OCI-LY7 (cell line): ENCODE measurements around the gene FASTKD1.
"Not testable (repeated sequence)": the region's sequence is repeated elsewhere in the genome, so short reads cannot be mapped to it uniquely, and the experiment has no call there.

Experiments used
- CTCF ChIP-seq: fragments of 200-600 bp; sonication (generic); conservative IDR thresholded peaks from 2 replicates; pipeline ENCODE4 v1.5.1; 2014; ENCODE audit warnings: mild to moderate bottlenecking, antibody characterized with exemption, low read length, moderate library complexity, mixed read lengths
- EZH2phosphoT487 ChIP-seq: fragments of 200-600 bp; sonication (generic); IDR thresholded peaks from 2 replicates; pipeline ENCODE4 v1.6.1; 2018; ENCODE audit warnings: low read depth, borderline replicate concordance, mild to moderate bottlenecking, mixed run types, antibody characterized with exemption, low read length, moderate library complexity, mixed read lengths

- not testable (repeated sequence) for TF ChIP-seq CTCF, EZH2phosphoT487
Observed at GRCh38 chr2:169570752-169571151, 2.9 kb downstream of the FASTKD1 start.
